Liver (tissue), 9 donors: ENCODE measurements around the gene KCNK10. TPM values are rescaled to one million over a fixed set of nuclear protein-coding genes. Genes with fewer than 3 reads are reported as not detected.

Source experiments
- DNase-seq: peaks from one replicate; pipeline ENCODE4 v3.0.0-alpha.2; 2017; ENCODE audit warnings: low spot score
- H3K27ac ChIP-seq, 2 donors: one replicate each; pipeline ENCODE4 v1.7.0; 2013; ENCODE audit warnings: inconsistent platforms in 2 of 2, low read length in 2 of 2, control low read depth in 1 of 2, low read depth in 1 of 2, mild to moderate bottlenecking in 1 of 2
- H3K27me3 ChIP-seq, 4 donors: one replicate each; pipeline versions ENCODE4 v1.6.1 to v1.7.0; 2013; ENCODE audit warnings: low read length in 3 of 4, inconsistent platforms in 1 of 4, mild to moderate bottlenecking in 1 of 4, moderate library complexity in 1 of 4; ENCODE audit not compliant: control insufficient read depth in 4 of 4, insufficient read depth in 4 of 4
- H3K36me3 ChIP-seq, 4 donors: one replicate each; pipeline versions ENCODE4 v1.6.1 to v1.7.0; 2013; ENCODE audit warnings: low read length in 3 of 4, mild to moderate bottlenecking in 3 of 4, low read depth in 1 of 4, moderate library complexity in 1 of 4; ENCODE audit not compliant: control insufficient read depth in 4 of 4, insufficient read depth in 3 of 4
- H3K4me1 ChIP-seq, 4 donors: one replicate each; pipeline versions ENCODE4 v1.6.1 to v1.7.0; 2013; ENCODE audit warnings: low read length in 3 of 4, mild to moderate bottlenecking in 3 of 4, moderate library complexity in 1 of 4; ENCODE audit not compliant: control insufficient read depth in 4 of 4, insufficient read depth in 4 of 4
- H3K4me3 ChIP-seq, 3 donors: one replicate each; pipeline versions ENCODE4 v1.6.1 to v1.7.0; 2013; ENCODE audit warnings: low read length in 3 of 3, control low read depth in 1 of 3, low read depth in 1 of 3, mild to moderate bottlenecking in 1 of 3
- H3K9ac ChIP-seq, 2 donors: one replicate each; pipeline ENCODE4 v1.7.0; 2013; ENCODE audit warnings: low read length in 2 of 2, mild to moderate bottlenecking in 2 of 2, moderate library complexity in 2 of 2, control low read depth in 1 of 2, low read depth in 1 of 2
- H3K9me3 ChIP-seq, 4 donors: one replicate each; pipeline versions ENCODE4 v1.6.1 to v1.7.0; 2013; ENCODE audit warnings: low read length in 3 of 4; ENCODE audit not compliant: control insufficient read depth in 4 of 4
- ATF3 ChIP-seq: IDR thresholded peaks from 2 replicates; pipeline ENCODE4 v1.6.1; 2016; ENCODE audit warnings: antibody characterized with exemption
- CTCF ChIP-seq: fragments of 150-350 bp; IDR thresholded peaks from 2 replicates; pipeline ENCODE4 v1.5.1; 2017; ENCODE audit warnings: improper control_type of control experiment, low read depth, low read length; ENCODE audit not compliant: missing input control
- EGR1 ChIP-seq, 2 donors: IDR thresholded peaks; 2 replicates each; pipeline ENCODE4 v1.6.1; 2016 to 2018; ENCODE audit warnings: antibody characterized with exemption in 2 of 2, low read depth in 2 of 2
- FOXA1 ChIP-seq: IDR thresholded peaks from 2 replicates; pipeline ENCODE4 v1.6.1; 2016; ENCODE audit warnings: antibody characterized with exemption
- FOXA2 ChIP-seq: IDR thresholded peaks from 2 replicates; pipeline ENCODE4 v1.6.1; 2016; ENCODE audit warnings: antibody characterized with exemption
- GABPA ChIP-seq, 2 donors: IDR thresholded peaks in 1 of 2; conservative IDR thresholded peaks in 1 of 2; 2 replicates each; pipeline ENCODE4 v1.6.1; 2016; ENCODE audit warnings: antibody characterized with exemption in 2 of 2, mild to moderate bottlenecking in 1 of 2, moderate library complexity in 1 of 2
- HNF4A ChIP-seq, 2 donors: conservative IDR thresholded peaks; 2 replicates each; pipeline ENCODE4 v1.6.1; 2016; ENCODE audit warnings: antibody characterized with exemption in 2 of 2, mild to moderate bottlenecking in 2 of 2
- JUND ChIP-seq, 2 donors: IDR thresholded peaks; 2 replicates each; pipeline ENCODE4 v1.6.1; 2016; ENCODE audit warnings: antibody characterized with exemption in 2 of 2
- MAX ChIP-seq: IDR thresholded peaks from 2 replicates; pipeline ENCODE4 v1.6.1; 2016; ENCODE audit warnings: antibody characterized with exemption
- NR2F2 ChIP-seq: IDR thresholded peaks from 2 replicates; pipeline ENCODE4 v1.6.1; 2016; ENCODE audit warnings: antibody characterized with exemption
- RAD21 ChIP-seq, 2 donors: IDR thresholded peaks; 2 replicates each; pipeline ENCODE4 v1.6.1; 2016; ENCODE audit warnings: antibody characterized with exemption in 2 of 2, mild to moderate bottlenecking in 2 of 2
- REST ChIP-seq: IDR thresholded peaks from 2 replicates; pipeline ENCODE4 v1.6.1; 2016; ENCODE audit warnings: antibody characterized with exemption, mild to moderate bottlenecking
- RXRA ChIP-seq, 2 donors: IDR thresholded peaks; 2 replicates each; pipeline ENCODE4 v1.6.1; 2017 to 2018; ENCODE audit warnings: antibody characterized with exemption in 2 of 2, mild to moderate bottlenecking in 1 of 2
- TAF1 ChIP-seq: conservative IDR thresholded peaks from 2 replicates; pipeline ENCODE4 v1.6.1; 2016; ENCODE audit warnings: antibody characterized with exemption, mild to moderate bottlenecking
- YY1 ChIP-seq: IDR thresholded peaks from 2 replicates; pipeline ENCODE4 v1.6.1; 2016; ENCODE audit warnings: antibody characterized with exemption, mild to moderate bottlenecking
- ZBTB33 ChIP-seq: IDR thresholded peaks from 2 replicates; pipeline ENCODE4 v1.6.1; 2016; ENCODE audit warnings: antibody characterized with exemption
- WGBS: extraction: QIAGEN DNeasy Blood & Tissue Kit; methylation state at CpG from one replicate; pipeline ENCODE4 v1.1.7; 2013; 5-methylcytosine and 5-hydroxymethylcytosine counted together
- polyA plus RNA-seq, 2 donors: library from polyadenylated mRNA; stranded (reverse) in 1 of 2; unstranded in 1 of 2; fragments of 200-250 nt in 1 of 2; fragments of >200 nt in 1 of 2; fragmentation: Nextera tagmentation in 1 of 2; extraction: Ambion mirVana in 1 of 2; gene quantifications; one replicate each; pipeline versions ENCODE4 v1.2.1 to v1.2.3, GENCODE V29; 2013 to 2015
- total RNA-seq, 2 donors: library from RNA; depleted of rRNA; stranded (reverse); fragments of >200 nt; gene quantifications; one replicate each; pipeline ENCODE4 v1.2.3, GENCODE V29; 2014
- donor health status: healthy.
- donor health status: healthy.
- donor health status: healthy.
- donor health status: healthy.
- donor health status: healthy.

The KCNK10 gene
- total and polyA plus RNA-seq, 4 donors, result 0.05 TPM; not detected in 3

- no peak for DNase-seq
- Histone ChIP-seq H3K9ac (no peak overlapping the region), H3K4me1 (no peaks in the 10 kb centered on the region), H3K9me3 (no peaks in the 10 kb centered on the region), H3K27me3 (no peaks in the 10 kb centered on the region), H3K36me3 (no peaks in the 10 kb centered on the region), H3K4me3 (no peak overlapping the region), H3K27ac (no peak overlapping the region)
- WGBS, result 78% methylated on average over 4 of the region's 4 CpGs
- TF ChIP-seq ZBTB33, result no peak
- TF ChIP-seq YY1, result no peak
- no peak for TF ChIP-seq REST
- no peak for TF ChIP-seq FOXA1
- TF ChIP-seq TAF1, result no peak
- TF ChIP-seq MAX, result no peak
- no peak for TF ChIP-seq RAD21 (IDR thresholded peaks at IDR 0.05)
- no peak for TF ChIP-seq HNF4A (conservative IDR thresholded peaks at IDR 0.05)
- no peak for TF ChIP-seq EGR1 (IDR thresholded peaks at IDR 0.05; ENCODE audit: low read depth in 2 of 2)
- TF ChIP-seq ATF3, result no peak
Observed at GRCh38 chr14:88255798-88256197, 67.3 kb downstream of the KCNK10 start.

GRCh38 chr14:88255196-88255595 is 67.9 kb downstream of the KCNK10 start:
- no peak for DNase-seq
- no peaks in the 10 kb centered on the region for H3K9me3 ChIP-seq
- H3K4me1 ChIP-seq, result no peaks in the 10 kb centered on the region
- no peaks in the 10 kb centered on the region for H3K36me3 ChIP-seq
- H3K4me3 ChIP-seq, result no peak overlapping the region
- H3K9ac ChIP-seq, result no peak overlapping the region
- H3K27me3 ChIP-seq, result no peaks in the 10 kb centered on the region
- no peak overlapping the region for H3K27ac ChIP-seq
- TF ChIP-seq ATF3 (no peak), RAD21 (IDR thresholded peaks at IDR 0.05) (no peak), FOXA2 (no peak)
- WGBS, result 85% methylated on average over 1 of the region's 1 CpG

- 88% methylated on average over 3 of the region's 3 CpGs for WGBS
- Histone ChIP-seq H3K4me3 (no peak overlapping the region), H3K36me3 (no peaks in the 10 kb centered on the region), H3K4me1 (no peaks in the 10 kb centered on the region), H3K9ac (no peak overlapping the region), H3K27ac (no peak overlapping the region), H3K27me3 (no peaks in the 10 kb centered on the region), H3K9me3 (no peaks in the 10 kb centered on the region)
- DNase-seq, result no peak
- no peak for TF ChIP-seq NR2F2
- no peak for TF ChIP-seq MAX
- TF ChIP-seq RAD21 (IDR thresholded peaks at IDR 0.05), result no peak
- no peak for TF ChIP-seq RXRA (IDR thresholded peaks at IDR 0.05)
- TF ChIP-seq TAF1, result no peak
- TF ChIP-seq FOXA1, result no peak
- no peak for TF ChIP-seq JUND (IDR thresholded peaks at IDR 0.05)
- TF ChIP-seq EGR1 (IDR thresholded peaks at IDR 0.05; ENCODE audit: low read depth in 2 of 2), result no peak
- no peak for TF ChIP-seq ZBTB33
- TF ChIP-seq YY1, result no peak
- TF ChIP-seq HNF4A (conservative IDR thresholded peaks at IDR 0.05), result no peak
- TF ChIP-seq CTCF, result no peak
- no peak for TF ChIP-seq ATF3
- TF ChIP-seq FOXA2, result no peak
- TF ChIP-seq GABPA (IDR thresholded peaks at IDR 0.05 in 1 of 2, conservative IDR thresholded peaks at IDR 0.05 in 1 of 2), result no peak
Observed at GRCh38 chr14:88252498-88252897, 70.6 kb downstream of the KCNK10 start.
